Keratinocyte (primary cell): ENCODE results near the gene C18orf32. TPM values are rescaled to one million over a fixed set of nuclear protein-coding genes. Genes with fewer than 3 reads are reported as not detected.

Source experiments
- DNase-seq: peaks from one replicate; pipeline ENCODE4 v3.0.0-alpha.2; 2011; ENCODE audit warnings: low read depth, missing footprints, low spot score
- FAIRE-seq: peaks from 2 replicates; lab custom pipeline; 2011; peaks lifted over from hg19 to GRCh38; lab: Jason Lieb, UNC
- H2AFZ ChIP-seq: 2 replicates; pipeline ENCODE4 v1.6.0; 2012; ENCODE audit warnings: low read length, control low read depth, inconsistent platforms; ENCODE audit not compliant: control insufficient read depth
- H3K27ac ChIP-seq: 2 replicates; pipeline ENCODE4 v1.5.1; 2011; ENCODE audit warnings: low read length; ENCODE audit not compliant: control insufficient read depth, insufficient read depth
- H3K27me3 ChIP-seq: 3 replicates; pipeline ENCODE4 v1.6.0; 2011; ENCODE audit warnings: low read length; ENCODE audit not compliant: control insufficient read depth, insufficient read depth; ENCODE audit errors: extremely low read depth
- H3K36me3 ChIP-seq, 2 experiments: 2 replicates in 1 of 2; 3 replicates in 1 of 2; pipeline ENCODE4 v1.5.1; 2011; ENCODE audit warnings: low read length in 2 of 2, mild to moderate bottlenecking in 1 of 2; ENCODE audit not compliant: control insufficient read depth in 2 of 2, insufficient read depth in 2 of 2; ENCODE audit errors: extremely low read depth in 1 of 2
- H3K4me1 ChIP-seq: 3 replicates; pipeline ENCODE4 v1.5.1; 2011; ENCODE audit warnings: low read length; ENCODE audit not compliant: control insufficient read depth, insufficient read depth; ENCODE audit errors: extremely low read depth
- H3K4me2 ChIP-seq: 3 replicates; pipeline ENCODE4 v1.6.0; 2011; ENCODE audit warnings: low read depth, low read length; ENCODE audit not compliant: control insufficient read depth, insufficient read depth; ENCODE audit errors: extremely low read depth
- H3K4me3 ChIP-seq, 3 experiments: fragments of 200-600 bp in 1 of 3; sonication (generic) in 1 of 3; 2 replicates in 2 of 3; 3 replicates in 1 of 3; pipeline ENCODE4 v1.5.1; 2011 to 2016; ENCODE audit warnings: low read length in 3 of 3, mild to moderate bottlenecking in 3 of 3, control low read depth in 2 of 3, inconsistent platforms in 1 of 3, low read depth in 1 of 3, mixed read lengths in 1 of 3, mixed run types in 1 of 3, moderate library complexity in 1 of 3; ENCODE audit not compliant: control insufficient read depth in 2 of 3, insufficient read depth in 2 of 3; ENCODE audit errors: extremely low read depth in 1 of 3
- H3K79me2 ChIP-seq: 2 replicates; pipeline ENCODE4 v1.6.0; 2012; ENCODE audit warnings: low read length; ENCODE audit not compliant: control insufficient read depth, insufficient read depth
- H3K9ac ChIP-seq: 3 replicates; pipeline ENCODE4 v1.6.0; 2011; ENCODE audit warnings: low read length; ENCODE audit not compliant: control insufficient read depth, insufficient read depth; ENCODE audit errors: extremely low read depth
- H3K9me1 ChIP-seq: 3 replicates; pipeline ENCODE4 v1.6.0; 2011; ENCODE audit warnings: low read length; ENCODE audit not compliant: control insufficient read depth, insufficient read depth; ENCODE audit errors: extremely low read depth
- H3K9me3 ChIP-seq: 2 replicates; pipeline ENCODE4 v1.5.1; 2012; ENCODE audit warnings: low read depth, low read length; ENCODE audit not compliant: control insufficient read depth
- H4K20me1 ChIP-seq: 3 replicates; pipeline ENCODE4 v1.6.0; 2011; ENCODE audit warnings: low read length; ENCODE audit not compliant: control insufficient read depth, insufficient read depth; ENCODE audit errors: extremely low read depth
- CTCF ChIP-seq, 3 experiments: IDR thresholded peaks in 1 of 3; conservative IDR thresholded peaks in 1 of 3; optimal IDR thresholded peaks in 1 of 3; 2 replicates in 2 of 3; 3 replicates in 1 of 3; pipeline versions ENCODE3 to v1.5.1; 2011; ENCODE audit warnings: low read length in 3 of 3, mild to moderate bottlenecking in 3 of 3, moderate library complexity in 2 of 3, control low read depth in 1 of 3, inconsistent platforms in 1 of 3; ENCODE audit not compliant: insufficient read depth in 2 of 3; ENCODE audit errors: extremely low read depth in 1 of 3
- EZH2 ChIP-seq: IDR thresholded peaks from one replicate; pipeline ENCODE4 v1.6.1; 2012; ENCODE audit warnings: inconsistent platforms, mild to moderate bottlenecking, low read length, moderate library complexity
- dilution Hi-C: fragments of 300-500 bp; cut with MboI; formaldehyde crosslinking; loops from one replicate; pipeline ENCODE4 v1.7.0; 2020; ENCODE audit warnings: low sequenced_read_pairs; ENCODE audit not compliant: extremely low pct_ligation_motif_present
- polyA plus RNA-seq, 5 experiments: library from polyadenylated mRNA; depleted of rRNA in 3 of 5; stranded (reverse) in 3 of 5; stranded (forward) in 1 of 5; unstranded in 1 of 5; fragments of >200 nt; gene quantifications; 1 replicate in 1 of 5; 2 replicates in 3 of 5; 3 replicates in 1 of 5; pipeline versions ENCODE4 v1.2.1 to v1.2.3, GENCODE V29; 2011 to 2012; ENCODE audit warnings: missing spikeins in 2 of 5, low read depth in 1 of 5, low replicate concordance in 1 of 5

The C18orf32 gene
- polyA plus RNA-seq, 1 donor (not counting 4 experiments of a cell fraction or from before 2014, with no cell fraction given) = 35.7 TPM

GRCh38 chr18:49467019-49467563 lies 19.9 kb downstream of the C18orf32 start:
- H3K36me3 ChIP-seq = no peaks in the 10 kb centered on the region
- no peak for FAIRE-seq

GRCh38 chr18:49464718-49465598 lies 22.1 kb downstream of the C18orf32 start:
- dilution Hi-C loops = no loop called here
- Histone ChIP-seq H2AFZ (no peak overlapping the region), H3K9me3 (no peaks in the 10 kb centered on the region), H3K9me1 (no peaks in the 10 kb centered on the region), H3K36me3 (no peaks in the 10 kb centered on the region), H3K4me3 (no peak overlapping the region), H3K4me2 (no peak overlapping the region), H3K79me2 (peaks cover 4% of the 10 kb centered on the region), H3K4me1 (no peaks in the 10 kb centered on the region), H3K27ac (no peak overlapping the region), H3K27me3 (no peaks in the 10 kb centered on the region), H3K9ac (no peak overlapping the region), H4K20me1 (no peaks in the 10 kb centered on the region)
- no peak for DNase-seq
- no peak for FAIRE-seq
- TF ChIP-seq CTCF (optimal IDR thresholded peaks at IDR 0.05 in 1 of 3, IDR thresholded peaks at IDR 0.05 in 1 of 3, conservative IDR thresholded peaks at IDR 0.05 in 1 of 3; ENCODE audit: extremely low read depth in 1 of 3, insufficient read depth in 2 of 3, low read length in 3 of 3) (no peak), EZH2 (no peak)

More at GRCh38 chr18:49467019-49467563, 19.9 kb downstream of the C18orf32 start:
- Histone ChIP-seq H3K9ac (no peak overlapping the region), H3K4me3 (no peak overlapping the region), H3K4me2 (no peak overlapping the region), H3K9me3 (no peaks in the 10 kb centered on the region), H2AFZ (no peak overlapping the region), H3K9me1 (no peaks in the 10 kb centered on the region), H3K79me2 (no peaks in the 10 kb centered on the region), H4K20me1 (no peaks in the 10 kb centered on the region), H3K27me3 (no peaks in the 10 kb centered on the region), H3K4me1 (no peaks in the 10 kb centered on the region), H3K27ac (no peak overlapping the region)
- dilution Hi-C loops = no loop called here
- TF ChIP-seq CTCF (optimal IDR thresholded peaks at IDR 0.05 in 1 of 3, IDR thresholded peaks at IDR 0.05 in 1 of 3, conservative IDR thresholded peaks at IDR 0.05 in 1 of 3; ENCODE audit: extremely low read depth in 1 of 3, insufficient read depth in 2 of 3, low read length in 3 of 3) (no peak), EZH2 (no peak)
- no peak for DNase-seq
